HepG2 (cell line): Measurements from ENCODE around the gene SLC4A11. TPM values are rescaled to one million over a fixed set of nuclear protein-coding genes. Genes with fewer than 3 reads are reported as not detected.

Experiments
- AHR ChIP-seq: IDR thresholded peaks from 2 replicates; pipeline ENCODE4 v1.6.1; 2018; ENCODE audit warnings: missing genetic modification reagents, missing compliant biosample characterization
- CBX2 ChIP-seq, 2 experiments: fragments of 200-600 bp in 1 of 2; sonication (generic); formaldehyde crosslinking in 1 of 2; IDR thresholded peaks; 2 replicates each; pipeline versions ENCODE4 v1.7.0 to v1.8.1; 2018 to 2022; ENCODE audit warnings: low read depth in 2 of 2, low read length in 1 of 2, mild to moderate bottlenecking in 1 of 2, missing genetic modification reagents in 1 of 2
- DNMT1 ChIP-seq: sonication (generic); formaldehyde crosslinking; IDR thresholded peaks from 2 replicates; pipeline ENCODE4 v1.5.1; 2020; ENCODE audit warnings: mild to moderate bottlenecking, missing genetic modification reagents
- ETV5 ChIP-seq: IDR thresholded peaks from 2 replicates; pipeline ENCODE4 v1.6.1; 2018; ENCODE audit warnings: missing biosample characterization, missing genetic modification reagents, inconsistent platforms, borderline replicate concordance
- FOXP1 ChIP-seq, 2 experiments: fragments of 450-650 bp in 1 of 2; IDR thresholded peaks; 2 replicates each; pipeline ENCODE4 v1.6.1; 2017 to 2018; ENCODE audit warnings: antibody characterized with exemption in 1 of 2
- MBD4 ChIP-seq: IDR thresholded peaks from 2 replicates; pipeline ENCODE4 v1.6.1; 2012; ENCODE audit warnings: low read length, inconsistent platforms, borderline replicate concordance
- NFATC3 ChIP-seq: sonication (generic); formaldehyde crosslinking; IDR thresholded peaks from 2 replicates; pipeline ENCODE4 v1.5.1; 2020; ENCODE audit warnings: mild to moderate bottlenecking, missing genetic modification reagents
- NKX3-1 ChIP-seq: sonication (generic); formaldehyde crosslinking; IDR thresholded peaks from 2 replicates; pipeline ENCODE4 v1.5.0; 2020; ENCODE audit warnings: missing genetic modification reagents
- RAD21 ChIP-seq: fragments of 450-650 bp; formaldehyde crosslinking; IDR thresholded peaks from 2 replicates; pipeline ENCODE4 v1.5.0; 2020; ENCODE audit warnings: mild to moderate bottlenecking
- RAD51 ChIP-seq: fragments of 450-650 bp; IDR thresholded peaks from 2 replicates; pipeline ENCODE4 v1.6.1; 2016; ENCODE audit warnings: borderline replicate concordance
- SOX13 ChIP-seq, 3 experiments: fragments of 450-650 bp in 1 of 3; sonication (generic) in 1 of 3; formaldehyde crosslinking in 1 of 3; IDR thresholded peaks in 2 of 3; conservative IDR thresholded peaks in 1 of 3; 2 replicates each; pipeline versions ENCODE4 v1.5.0 to v1.6.1; 2016 to 2020; ENCODE audit warnings: antibody characterized with exemption in 1 of 3, mild to moderate bottlenecking in 1 of 3, missing compliant biosample characterization in 1 of 3, missing genetic modification reagents in 1 of 3, moderate library complexity in 1 of 3
- ZFP82 ChIP-seq: sonication (generic); formaldehyde crosslinking; IDR thresholded peaks from 2 replicates; pipeline ENCODE4 v1.5.1; 2020; ENCODE audit warnings: mild to moderate bottlenecking, missing genetic modification reagents, borderline replicate concordance
- ZNF382 ChIP-seq: sonication (generic); formaldehyde crosslinking; IDR thresholded peaks from 2 replicates; pipeline ENCODE4 v1.5.0; 2020; ENCODE audit warnings: missing genetic modification reagents, mild to moderate bottlenecking, borderline replicate concordance
- ZNF484 ChIP-seq: sonication (generic); formaldehyde crosslinking; IDR thresholded peaks from 2 replicates; pipeline ENCODE4 v1.5.1; 2020; ENCODE audit warnings: mild to moderate bottlenecking, low read depth, missing genetic modification reagents, borderline replicate concordance
- ZNF577 ChIP-seq: sonication (generic); formaldehyde crosslinking; IDR thresholded peaks from 2 replicates; pipeline ENCODE4 v1.4.0; 2020; ENCODE audit warnings: mild to moderate bottlenecking, low read depth, missing genetic modification reagents, borderline replicate concordance
- ZNF652 ChIP-seq: IDR thresholded peaks from 2 replicates; pipeline ENCODE4 v1.6.1; 2016; ENCODE audit warnings: low read depth, borderline replicate concordance
- ZNF792 ChIP-seq: IDR thresholded peaks from 2 replicates; pipeline ENCODE4 v1.6.1; 2016
- ZNF83 ChIP-seq: sonication (generic); formaldehyde crosslinking; IDR thresholded peaks from 2 replicates; pipeline ENCODE4 v1.4.0; 2020; ENCODE audit warnings: missing genetic modification reagents, mild to moderate bottlenecking, borderline replicate concordance
- polyA plus RNA-seq, 8 experiments: library from polyadenylated mRNA; depleted of rRNA in 3 of 8; stranded (reverse) in 7 of 8; unstranded in 1 of 8; fragments of >200 nt; fragmentation: Illumina TruSeq in 4 of 8; extraction: Trizol in 4 of 8; gene quantifications; 2 replicates each; pipeline versions ENCODE4 v1.2.1 to v1.2.3, GENCODE V29; 2011 to 2016; ENCODE audit warnings: low read depth in 4 of 8, missing spikeins in 1 of 8, mixed read lengths in 1 of 8; ENCODE audit not compliant: insufficient read depth in 1 of 8
- total RNA-seq, 5 experiments: library from RNA; depleted of rRNA; stranded (reverse); fragments of >200 nt; fragmentation: Illumina TruSeq; extraction: Trizol; gene quantifications; 2 replicates each; pipeline ENCODE4 v1.2.3, GENCODE V29; 2016; ENCODE audit warnings: low read depth in 1 of 5
- TF ChIP-seq, protein P1 (sequence below): sonication (generic); formaldehyde crosslinking; IDR thresholded peaks from 2 replicates; pipeline ENCODE4 v1.5.1; 2020; ENCODE audit warnings: mild to moderate bottlenecking, missing genetic modification reagents, moderate library complexity
- TF ChIP-seq, protein P2 (sequence below): sonication (generic); formaldehyde crosslinking; IDR thresholded peaks from 2 replicates; pipeline ENCODE4 v1.8.0; 2022; ENCODE audit warnings: missing genetic modification reagents, mild to moderate bottlenecking, borderline replicate concordance
- TF ChIP-seq, protein P3 (sequence below): sonication (generic); formaldehyde crosslinking; IDR thresholded peaks from 2 replicates; pipeline ENCODE4 v1.4.0; 2020; ENCODE audit warnings: low read depth, missing genetic modification reagents

SLC4A11 gene
- total and polyA plus RNA-seq, 2 of the 13 experiments (the other 11 are each of a cell fraction or from before 2014, with no cell fraction given), result 3.9 to 27.0 TPM

DNA sequence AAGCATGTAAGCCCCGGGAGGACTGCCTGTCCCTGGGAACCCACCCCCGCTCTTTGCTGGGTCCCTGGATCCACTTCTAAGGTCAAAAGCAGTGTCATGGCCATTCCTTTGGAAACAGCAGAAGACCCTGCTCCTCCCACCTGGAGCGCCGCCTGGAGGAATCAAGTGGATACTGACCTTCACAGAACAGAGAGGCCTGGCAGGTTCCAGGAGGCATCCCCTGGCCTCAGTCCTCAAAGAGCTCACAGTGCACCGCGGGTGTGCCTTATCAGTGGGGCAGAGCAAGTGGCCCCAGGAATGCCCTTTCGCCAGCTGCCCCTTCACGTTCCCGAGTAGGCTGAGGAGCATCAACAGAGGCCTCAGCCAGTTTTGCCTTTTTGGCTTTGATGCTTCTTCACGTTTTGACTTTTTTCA lies 11.1 kb upstream of the SLC4A11 start (continued):
- TF ChIP-seq, protein P1, sequence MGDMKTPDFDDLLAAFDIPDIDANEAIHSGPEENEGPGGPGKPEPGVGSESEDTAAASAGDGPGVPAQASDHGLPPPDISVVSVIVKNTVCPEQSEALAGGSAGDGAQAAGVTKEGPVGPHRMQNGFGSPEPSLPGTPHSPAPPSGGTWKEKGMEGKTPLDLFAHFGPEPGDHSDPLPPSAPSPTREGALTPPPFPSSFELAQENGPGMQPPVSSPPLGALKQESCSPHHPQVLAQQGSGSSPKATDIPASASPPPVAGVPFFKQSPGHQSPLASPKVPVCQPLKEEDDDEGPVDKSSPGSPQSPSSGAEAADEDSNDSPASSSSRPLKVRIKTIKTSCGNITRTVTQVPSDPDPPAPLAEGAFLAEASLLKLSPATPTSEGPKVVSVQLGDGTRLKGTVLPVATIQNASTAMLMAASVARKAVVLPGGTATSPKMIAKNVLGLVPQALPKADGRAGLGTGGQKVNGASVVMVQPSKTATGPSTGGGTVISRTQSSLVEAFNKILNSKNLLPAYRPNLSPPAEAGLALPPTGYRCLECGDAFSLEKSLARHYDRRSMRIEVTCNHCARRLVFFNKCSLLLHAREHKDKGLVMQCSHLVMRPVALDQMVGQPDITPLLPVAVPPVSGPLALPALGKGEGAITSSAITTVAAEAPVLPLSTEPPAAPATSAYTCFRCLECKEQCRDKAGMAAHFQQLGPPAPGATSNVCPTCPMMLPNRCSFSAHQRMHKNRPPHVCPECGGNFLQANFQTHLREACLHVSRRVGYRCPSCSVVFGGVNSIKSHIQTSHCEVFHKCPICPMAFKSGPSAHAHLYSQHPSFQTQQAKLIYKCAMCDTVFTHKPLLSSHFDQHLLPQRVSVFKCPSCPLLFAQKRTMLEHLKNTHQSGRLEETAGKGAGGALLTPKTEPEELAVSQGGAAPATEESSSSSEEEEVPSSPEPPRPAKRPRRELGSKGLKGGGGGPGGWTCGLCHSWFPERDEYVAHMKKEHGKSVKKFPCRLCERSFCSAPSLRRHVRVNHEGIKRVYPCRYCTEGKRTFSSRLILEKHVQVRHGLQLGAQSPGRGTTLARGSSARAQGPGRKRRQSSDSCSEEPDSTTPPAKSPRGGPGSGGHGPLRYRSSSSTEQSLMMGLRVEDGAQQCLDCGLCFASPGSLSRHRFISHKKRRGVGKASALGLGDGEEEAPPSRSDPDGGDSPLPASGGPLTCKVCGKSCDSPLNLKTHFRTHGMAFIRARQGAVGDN, result peak; percentile 78
- TF ChIP-seq NFATC3 (CRISPR knock-in tag) (no peak), ETV5 (CRISPR knock-in tag) (no peak; the same call in 1 of the 2 replicates), ZNF792 (CRISPR knock-in tag) (no peak; the same call in 1 of the 2 replicates), MBD4 (no peak), NKX3-1 (CRISPR knock-in tag) (no peak), ZNF577 (CRISPR knock-in tag) (no peak), CBX2 (IDR thresholded peaks at IDR 0.05; ENCODE audit: low read depth, low read length) (no peak), CBX2 (CRISPR knock-in tag; IDR thresholded peaks at IDR 0.05; ENCODE audit: low read depth) (no peak), DNMT1 (no peak), SOX13 (IDR thresholded peaks at IDR 0.05) (no peak), SOX13 (CRISPR knock-in tag; conservative IDR thresholded peaks at IDR 0.05 in 1 of 2, IDR thresholded peaks at IDR 0.05 in 1 of 2) (0 out of 4 replicates have a peak, but pooled peaks of 1 of the 2 experiments have one; percentile 37), AHR (CRISPR knock-in tag) (no peak), ZNF382 (CRISPR knock-in tag) (no peak), FOXP1 (IDR thresholded peaks at IDR 0.05) (no peak), FOXP1 (CRISPR knock-in tag; IDR thresholded peaks at IDR 0.05) (no peak), RAD21 (CRISPR knock-in tag) (peak; percentile 96), ZNF652 (no peak; the same call in 1 of the 2 replicates), RAD51 (no peak), ZNF83 (CRISPR knock-in tag) (no peak), ZFP82 (CRISPR knock-in tag) (no peak), ZNF484 (CRISPR knock-in tag) (no peak)
- TF ChIP-seq, protein P2, sequence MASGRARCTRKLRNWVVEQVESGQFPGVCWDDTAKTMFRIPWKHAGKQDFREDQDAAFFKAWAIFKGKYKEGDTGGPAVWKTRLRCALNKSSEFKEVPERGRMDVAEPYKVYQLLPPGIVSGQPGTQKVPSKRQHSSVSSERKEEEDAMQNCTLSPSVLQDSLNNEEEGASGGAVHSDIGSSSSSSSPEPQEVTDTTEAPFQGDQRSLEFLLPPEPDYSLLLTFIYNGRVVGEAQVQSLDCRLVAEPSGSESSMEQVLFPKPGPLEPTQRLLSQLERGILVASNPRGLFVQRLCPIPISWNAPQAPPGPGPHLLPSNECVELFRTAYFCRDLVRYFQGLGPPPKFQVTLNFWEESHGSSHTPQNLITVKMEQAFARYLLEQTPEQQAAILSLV (CRISPR knock-in tag), result peak; percentile 47; the same call in 1 of the 2 replicates
- TF ChIP-seq, protein P3, sequence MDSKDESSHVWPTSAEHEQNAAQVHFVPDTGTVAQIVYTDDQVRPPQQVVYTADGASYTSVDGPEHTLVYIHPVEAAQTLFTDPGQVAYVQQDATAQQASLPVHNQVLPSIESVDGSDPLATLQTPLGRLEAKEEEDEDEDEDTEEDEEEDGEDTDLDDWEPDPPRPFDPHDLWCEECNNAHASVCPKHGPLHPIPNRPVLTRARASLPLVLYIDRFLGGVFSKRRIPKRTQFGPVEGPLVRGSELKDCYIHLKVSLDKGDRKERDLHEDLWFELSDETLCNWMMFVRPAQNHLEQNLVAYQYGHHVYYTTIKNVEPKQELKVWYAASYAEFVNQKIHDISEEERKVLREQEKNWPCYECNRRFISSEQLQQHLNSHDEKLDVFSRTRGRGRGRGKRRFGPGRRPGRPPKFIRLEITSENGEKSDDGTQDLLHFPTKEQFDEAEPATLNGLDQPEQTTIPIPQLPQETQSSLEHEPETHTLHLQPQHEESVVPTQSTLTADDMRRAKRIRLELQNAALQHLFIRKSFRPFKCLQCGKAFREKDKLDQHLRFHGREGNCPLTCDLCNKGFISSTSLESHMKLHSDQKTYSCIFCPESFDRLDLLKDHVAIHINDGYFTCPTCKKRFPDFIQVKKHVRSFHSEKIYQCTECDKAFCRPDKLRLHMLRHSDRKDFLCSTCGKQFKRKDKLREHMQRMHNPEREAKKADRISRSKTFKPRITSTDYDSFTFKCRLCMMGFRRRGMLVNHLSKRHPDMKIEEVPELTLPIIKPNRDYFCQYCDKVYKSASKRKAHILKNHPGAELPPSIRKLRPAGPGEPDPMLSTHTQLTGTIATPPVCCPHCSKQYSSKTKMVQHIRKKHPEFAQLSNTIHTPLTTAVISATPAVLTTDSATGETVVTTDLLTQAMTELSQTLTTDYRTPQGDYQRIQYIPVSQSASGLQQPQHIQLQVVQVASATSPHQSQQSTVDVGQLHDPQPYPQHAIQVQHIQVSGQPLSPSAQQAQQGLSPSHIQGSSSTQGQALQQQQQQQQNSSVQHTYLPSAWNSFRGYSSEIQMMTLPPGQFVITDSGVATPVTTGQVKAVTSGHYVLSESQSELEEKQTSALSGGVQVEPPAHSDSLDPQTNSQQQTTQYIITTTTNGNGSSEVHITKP (CRISPR knock-in tag), result no peak; the same call in 1 of the 2 replicates
